Hindlimb muscle (tissue), 1 donor: Measurements from ENCODE around the gene ALDH2. TPM values are rescaled to one million over a fixed set of nuclear protein-coding genes. Genes with fewer than 3 reads are reported as not detected.
A peak's percentile ranks its signal among the peaks of the same experiment; 100 is the strongest.
"Not testable (repeated sequence)": the region's sequence is repeated elsewhere in the genome, so short reads cannot be mapped to it uniquely, and the experiment has no call there.

ENCODE experiments used
- DNase-seq: peaks from one replicate; pipeline ENCODE4 v3.0.0-alpha.2; 2013
- polyA plus RNA-seq: library from polyadenylated mRNA; unstranded; fragments of 120-200 nt; gene quantifications from one replicate; pipeline ENCODE4 v1.2.1, GENCODE V29; 2013; ENCODE audit not compliant: insufficient read length

ALDH2 gene
- polyA plus RNA-seq, 1 donor = 36.6 TPM

DNA sequence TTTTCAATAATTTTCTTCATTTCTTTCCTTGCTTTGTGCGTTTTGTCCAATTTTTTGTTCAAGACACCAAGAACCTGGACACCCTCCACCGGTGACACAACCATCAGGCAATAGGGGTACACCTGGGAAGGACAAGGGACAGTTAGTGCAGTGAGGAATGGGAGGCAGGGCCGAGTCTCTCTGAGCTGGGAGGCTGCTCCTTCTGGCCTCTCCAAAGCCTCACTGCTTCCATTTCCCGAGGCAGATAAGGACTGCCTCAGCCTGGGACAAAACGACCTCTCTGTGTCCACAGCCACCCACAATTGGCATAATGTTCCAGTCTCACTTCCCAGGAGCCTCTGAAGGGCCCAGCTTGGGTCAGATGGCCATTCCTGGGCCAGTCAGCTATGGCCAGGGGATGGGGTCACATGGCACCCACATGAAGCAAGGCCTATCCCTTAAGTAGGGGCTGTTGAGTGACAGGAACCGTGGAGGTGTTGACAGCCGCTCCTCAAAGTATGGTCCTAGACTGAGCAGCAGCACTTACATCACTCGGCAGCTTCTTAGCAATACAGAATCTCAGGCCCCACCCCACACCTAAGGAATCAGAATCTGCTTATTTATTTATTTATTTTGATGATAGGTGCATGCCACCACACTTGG, 61.7 kb downstream of the ALDH2 start:
- DNase-seq = no peak

GRCh38 chr12:111829635-111830034, 62.9 kb downstream of the ALDH2 start:
- not testable (repeated sequence) for DNase-seq

- DNase-seq = not testable (repeated sequence)
Measured at GRCh38 chr12:111834740-111835386, 68.1 kb downstream of the ALDH2 start.

GRCh38 chr12:111835531-111836181, 68.9 kb downstream of the ALDH2 start:
- not testable (repeated sequence) for DNase-seq

DNA sequence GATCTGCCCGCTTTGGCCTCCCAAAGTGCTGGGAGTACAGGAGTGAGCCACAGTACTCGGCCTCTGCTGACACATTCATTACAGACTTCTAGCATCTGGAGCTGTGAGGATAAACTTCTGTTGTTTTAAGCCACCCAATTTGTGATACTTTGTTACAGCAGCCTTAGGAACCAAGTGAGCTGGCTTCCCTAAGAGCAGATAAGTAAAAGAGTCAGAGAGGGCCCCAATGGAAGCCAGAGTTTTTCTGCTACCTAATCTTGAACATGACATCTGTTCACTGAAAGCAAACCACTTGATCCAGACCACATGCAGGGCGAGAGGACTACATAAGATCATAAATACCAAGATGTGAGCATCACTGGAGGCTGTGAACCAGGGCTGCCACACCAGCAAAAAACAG, 71.6 kb downstream of the ALDH2 start:
- no peak for DNase-seq

DNA sequence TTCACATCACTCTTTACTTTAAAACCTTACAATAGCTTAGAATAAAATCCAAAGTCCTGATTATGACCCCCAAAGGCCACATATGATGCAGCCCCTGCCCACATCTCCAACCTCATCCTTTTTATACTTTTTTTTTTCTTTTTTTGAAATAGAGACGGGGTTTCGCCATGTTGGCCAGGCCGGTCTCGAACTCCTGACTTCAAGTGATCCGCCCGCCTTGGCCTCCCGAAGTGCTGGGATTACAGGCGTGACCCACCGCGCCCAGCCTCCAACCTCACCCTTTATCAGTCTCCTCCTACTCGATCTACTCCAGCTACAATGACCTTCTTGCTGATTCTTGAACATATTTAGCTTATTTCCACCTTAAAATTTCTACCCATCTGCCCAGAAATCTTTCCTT, 74.1 kb downstream of the ALDH2 start:
- DNase-seq = no peak

GRCh38 chr12:111841236-111841749, 74.6 kb downstream of the ALDH2 start:
- no peak for DNase-seq

DNA sequence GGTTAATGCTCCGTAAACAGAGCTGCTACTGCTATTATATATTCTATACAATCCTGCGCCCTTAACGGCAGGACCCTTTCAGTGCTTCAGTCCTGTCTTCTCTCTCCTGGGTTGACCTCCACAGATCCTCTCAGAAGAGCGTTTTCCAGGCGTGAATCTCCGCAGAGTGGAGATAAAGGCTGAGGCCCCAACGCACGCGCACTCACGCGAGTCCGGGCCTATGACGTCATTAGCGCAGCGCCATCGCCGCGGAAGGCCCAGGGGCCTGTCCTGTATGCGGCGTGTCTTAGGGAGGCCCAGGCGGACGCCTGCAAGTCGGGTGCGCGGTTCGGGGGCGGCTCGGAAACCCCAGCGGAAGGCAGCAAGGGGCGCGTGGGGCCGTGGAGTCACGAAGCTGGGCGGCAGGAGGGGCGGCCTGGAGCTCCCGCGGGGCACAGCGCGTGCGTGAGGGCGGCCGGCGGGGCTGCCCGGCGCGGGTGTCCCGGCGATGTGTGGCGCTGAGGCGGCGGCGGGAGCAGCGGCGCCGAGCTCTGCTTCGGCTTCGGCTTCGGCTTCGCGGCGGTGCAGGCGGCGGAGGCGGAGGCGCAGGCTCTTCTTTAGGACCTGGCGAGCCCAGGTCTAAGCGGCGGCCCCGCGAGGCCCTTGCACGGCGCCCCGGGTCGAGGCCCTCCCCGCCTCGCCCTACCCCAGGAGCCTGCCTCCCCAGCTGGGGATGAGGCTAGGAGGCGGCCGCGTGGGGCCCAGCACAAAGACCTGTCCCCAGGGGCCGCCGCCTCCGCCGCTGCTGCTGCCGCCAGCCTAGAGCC, 75.2 kb downstream of the ALDH2 start, which contains the start of gene MAPKAPK5:
Gene MAPKAPK5, plus strand, starts transcription at position 479 of the 806 bp plus-strand sequence. CDS start 506 bp downstream, outside the sequence.
- DNase-seq = peak; percentile 97

GRCh38 chr12:111842556-111843396, 76.0 kb downstream of the ALDH2 start:
- no peak for DNase-seq

- DNase-seq = no peak
Measured at GRCh38 chr12:111846016-111846415, 79.3 kb downstream of the ALDH2 start.

- DNase-seq = no peak
Measured at GRCh38 chr12:111850526-111850925, 83.8 kb downstream of the ALDH2 start.

DNA sequence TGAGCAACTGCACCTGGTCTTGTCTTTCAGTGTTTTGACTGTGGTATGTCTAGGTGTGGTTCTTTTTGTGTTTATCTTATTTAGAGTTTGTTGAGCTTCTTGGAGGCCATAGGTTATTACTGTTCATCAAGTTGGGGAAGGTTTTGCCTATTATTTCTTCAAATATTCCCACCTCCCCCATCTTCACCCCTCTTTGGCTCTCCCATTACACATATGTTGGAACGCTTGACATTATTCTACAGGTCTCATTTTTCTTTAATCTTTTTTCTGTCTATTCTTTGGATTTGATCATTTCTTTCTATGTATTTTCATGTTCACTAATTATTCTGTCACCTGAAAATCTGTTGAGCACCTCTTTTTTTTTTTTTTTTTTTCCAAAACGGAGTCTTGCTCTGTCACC, 91.5 kb downstream of the ALDH2 start:
- DNase-seq = no peak

DNA sequence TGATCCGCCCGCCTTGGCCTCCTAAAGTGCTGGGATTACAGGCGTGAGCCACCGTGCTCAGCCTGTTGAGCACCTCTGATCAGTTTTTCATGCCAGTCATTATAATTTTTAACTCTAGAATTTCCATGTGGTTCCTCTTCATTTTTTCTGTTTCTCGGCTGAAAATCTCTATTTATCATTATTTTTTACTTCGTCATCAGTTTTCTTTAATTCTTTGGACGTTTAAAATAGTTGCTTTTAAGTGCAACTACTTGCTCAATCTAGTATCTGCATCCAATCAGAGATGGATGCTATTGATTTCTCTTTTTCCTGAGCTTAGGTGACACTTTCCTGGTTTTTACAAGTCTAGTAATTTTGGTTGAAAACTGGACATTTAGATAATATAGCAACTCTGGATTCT, 92.0 kb downstream of the ALDH2 start:
- DNase-seq = no peak

DNA sequence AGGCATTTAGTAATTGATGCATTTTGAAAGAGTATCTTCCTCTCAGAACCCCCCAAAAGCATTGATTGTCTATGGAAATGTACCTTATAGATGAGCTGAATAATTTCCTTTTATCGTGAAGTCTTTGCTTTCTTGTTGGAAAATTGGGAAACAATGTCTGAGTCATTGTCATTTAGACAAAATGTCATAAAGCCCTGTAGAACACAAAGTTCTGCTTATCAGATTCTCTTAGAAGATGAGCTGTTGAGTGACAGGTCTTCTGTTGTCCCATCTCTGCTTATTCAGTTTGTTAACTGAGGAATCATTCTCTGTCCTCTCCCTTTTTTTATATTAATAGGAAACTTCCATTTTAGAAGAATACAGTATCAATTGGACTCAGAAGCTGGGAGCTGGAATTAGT, 98.2 kb downstream of the ALDH2 start:
- DNase-seq = no peak

Other genes with a start within 250 kb of the ALDH2 start
- 53.4 TPM for gene ATXN2, start 167.6 kb upstream of the ALDH2 start, polyA plus RNA-seq
- gene BRAP, start 81.0 kb upstream of the ALDH2 start, polyA plus RNA-seq = 13.9 TPM
- gene ACAD10, start 80.9 kb upstream of the ALDH2 start, polyA plus RNA-seq = 22.7 TPM
- gene MAPKAPK5, start 75.3 kb downstream of the ALDH2 start, polyA plus RNA-seq = 36.5 TPM
- gene TMEM116, start 246.2 kb downstream of the ALDH2 start, polyA plus RNA-seq = 12.1 TPM
- 63.5 TPM for gene ERP29, start 246.5 kb downstream of the ALDH2 start, polyA plus RNA-seq